Measurements from ENCODE around the gene MAB21L2.

MAB21L2 gene

GRCh38 chr4:150619042-150619441, 37.1 kb downstream of the MAB21L2 start:
- DNase-seq (ENCODE audit: low spot score): no peak

DNA sequence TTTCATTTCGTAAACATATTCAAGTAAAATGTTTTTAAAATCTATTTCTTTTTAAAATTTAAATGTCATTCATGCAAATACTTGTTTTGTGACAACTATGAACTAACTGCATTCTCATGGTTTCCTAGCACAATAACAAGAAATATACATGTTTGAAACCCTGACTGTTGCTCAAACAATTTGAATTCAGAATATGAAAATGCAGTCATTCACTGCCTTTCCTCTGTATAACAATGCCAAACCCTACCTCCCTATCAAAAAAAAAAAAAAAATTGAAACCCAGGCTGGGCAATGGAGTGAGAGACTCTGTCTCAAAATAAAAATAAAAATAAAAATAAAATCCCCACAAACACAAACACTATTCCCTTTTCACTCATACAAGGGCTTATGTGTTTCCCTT, 42.1 kb downstream of the MAB21L2 start:
- DNase-seq (ENCODE audit: low spot score): no peak

DNA sequence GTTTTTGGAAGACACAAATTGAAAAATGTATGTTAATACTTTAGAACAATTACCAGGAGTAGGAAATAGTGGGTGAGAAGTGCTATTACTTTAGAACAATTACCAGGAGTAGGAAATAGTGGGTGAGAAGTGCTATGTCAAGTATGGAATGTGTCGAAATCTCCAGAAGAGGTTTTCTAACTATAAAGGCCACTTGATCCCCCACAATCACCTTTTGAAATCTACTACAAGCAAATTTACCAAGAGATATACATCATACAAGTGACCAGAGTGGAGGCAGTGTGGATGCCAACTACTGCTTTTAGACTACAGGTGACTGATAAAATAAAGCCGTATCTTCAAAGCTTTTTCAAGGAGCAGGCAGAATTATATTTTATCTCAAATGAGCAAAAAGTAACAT, 43.1 kb downstream of the MAB21L2 start:
- DNase-seq (ENCODE audit: low spot score): no peak

GRCh38 chr4:150628073-150628472, 46.1 kb downstream of the MAB21L2 start:
- no peak for DNase-seq (ENCODE audit: low spot score)

- no peak for DNase-seq (ENCODE audit: low spot score)
Observed at GRCh38 chr4:150632639-150633038, 50.7 kb downstream of the MAB21L2 start.

Data from putamen (tissue), 1 donor.